ENCODE results near the gene RSU1.

RSU1 gene

GRCh38 chr10:16712883-16713282 lies 104.3 kb downstream of the RSU1 start:
- TF ChIP-seq EZH2 (IDR thresholded peaks at IDR 0.05; ENCODE audit: borderline replicate concordance, low read depth, low read length, severe bottlenecking) (no peak), CTCF (IDR thresholded peaks at IDR 0.05; ENCODE audit: borderline replicate concordance, extremely low read depth, low read length, poor library complexity, severe bottlenecking) (no peak)
- no peak for DNase-seq
- no peak overlapping the region for H3K4me2 ChIP-seq (ENCODE audit: insufficient read depth, low read length)
- H3K36me3 ChIP-seq (ENCODE audit: insufficient read depth, low read length) = no peaks in the 10 kb centered on the region
- no peak overlapping the region for H3K4me3 ChIP-seq (ENCODE audit: low read depth in 1 of 2, low read length in 2 of 2)
- no peaks in the 10 kb centered on the region for H3K27me3 ChIP-seq (ENCODE audit: insufficient read depth, low read length, poor library complexity)
- H3K27ac ChIP-seq (ENCODE audit: low read length) = no peak overlapping the region
- no peaks in the 10 kb centered on the region for H4K20me1 ChIP-seq (ENCODE audit: insufficient read depth, low read length)
- no peaks in the 10 kb centered on the region for H3K4me1 ChIP-seq (ENCODE audit: insufficient read depth, low read length)
- no peaks in the 10 kb centered on the region for H3K79me2 ChIP-seq (ENCODE audit: insufficient read depth, low read length)
- no peak overlapping the region for H2AFZ ChIP-seq (ENCODE audit: low read depth, low read length)
- peaks cover 19% of the 10 kb centered on the region for H3K9me3 ChIP-seq (ENCODE audit: insufficient read depth, low read length, severe bottlenecking)
- ATAC-seq (ENCODE audit: insufficient read depth, low read depth) = no peak
- H3K9ac ChIP-seq (ENCODE audit: low read depth, low read length) = no peak overlapping the region

- Histone ChIP-seq H3K4me1 (ENCODE audit: insufficient read depth, low read length) (no peaks in the 10 kb centered on the region), H3K4me3 (ENCODE audit: low read depth in 1 of 2, low read length in 2 of 2) (no peak overlapping the region), H3K27me3 (ENCODE audit: insufficient read depth, low read length, poor library complexity) (no peaks in the 10 kb centered on the region), H3K36me3 (ENCODE audit: insufficient read depth, low read length) (no peaks in the 10 kb centered on the region), H3K4me2 (ENCODE audit: insufficient read depth, low read length) (no peak overlapping the region), H3K9ac (ENCODE audit: low read depth, low read length) (no peak overlapping the region), H2AFZ (ENCODE audit: low read depth, low read length) (no peak overlapping the region), H3K9me3 (ENCODE audit: insufficient read depth, low read length, severe bottlenecking) (no peaks in the 10 kb centered on the region), H4K20me1 (ENCODE audit: insufficient read depth, low read length) (no peaks in the 10 kb centered on the region), H3K79me2 (ENCODE audit: insufficient read depth, low read length) (no peaks in the 10 kb centered on the region), H3K27ac (ENCODE audit: low read length) (no peak overlapping the region)
- DNase-seq (no peak), ATAC-seq (ENCODE audit: insufficient read depth, low read depth) (no peak)
- TF ChIP-seq CTCF (IDR thresholded peaks at IDR 0.05; ENCODE audit: borderline replicate concordance, extremely low read depth, low read length, poor library complexity, severe bottlenecking) (no peak), EZH2 (IDR thresholded peaks at IDR 0.05; ENCODE audit: borderline replicate concordance, low read depth, low read length, severe bottlenecking) (no peak)
These were observed 116.9 kb downstream of the RSU1 start for GRCh38 chr10:16700331-16700730.

- no peaks in the 10 kb centered on the region for H4K20me1 ChIP-seq (ENCODE audit: insufficient read depth, low read length)
- H3K27ac ChIP-seq (ENCODE audit: low read length) = no peak overlapping the region
- no peak overlapping the region for H3K9ac ChIP-seq (ENCODE audit: low read depth, low read length)
- no peaks in the 10 kb centered on the region for H3K79me2 ChIP-seq (ENCODE audit: insufficient read depth, low read length)
- no peaks in the 10 kb centered on the region for H3K9me3 ChIP-seq (ENCODE audit: insufficient read depth, low read length, severe bottlenecking)
- no peak overlapping the region for H3K4me2 ChIP-seq (ENCODE audit: insufficient read depth, low read length)
- no peaks in the 10 kb centered on the region for H3K4me1 ChIP-seq (ENCODE audit: insufficient read depth, low read length)
- H3K27me3 ChIP-seq (ENCODE audit: insufficient read depth, low read length, poor library complexity) = no peaks in the 10 kb centered on the region
- H3K36me3 ChIP-seq (ENCODE audit: insufficient read depth, low read length) = no peaks in the 10 kb centered on the region
- ATAC-seq (ENCODE audit: insufficient read depth, low read depth) = no peak
- H3K4me3 ChIP-seq (ENCODE audit: low read depth in 1 of 2, low read length in 2 of 2) = no peak overlapping the region
- DNase-seq = no peak
- no peak overlapping the region for H2AFZ ChIP-seq (ENCODE audit: low read depth, low read length)
- TF ChIP-seq EZH2 (IDR thresholded peaks at IDR 0.05; ENCODE audit: borderline replicate concordance, low read depth, low read length, severe bottlenecking) (no peak), CTCF (IDR thresholded peaks at IDR 0.05; ENCODE audit: borderline replicate concordance, extremely low read depth, low read length, poor library complexity, severe bottlenecking) (no peak)
These were observed 117.7 kb downstream of the RSU1 start for GRCh38 chr10:16699435-16700057.
